CD4-positive, alpha-beta T cell treated with Interleukin-1 beta for 1 hour (primary cell): ENCODE results near the gene TMEM248.
"Not testable (repeated sequence)": the region's sequence is repeated elsewhere in the genome, so short reads cannot be mapped to it uniquely, and the experiment has no call there.

ENCODE experiments used
- DNase-seq, 2 donors: peaks; one replicate each; pipeline ENCODE4 v3.0.0-alpha.2; 2020 to 2022

The TMEM248 gene

DNA sequence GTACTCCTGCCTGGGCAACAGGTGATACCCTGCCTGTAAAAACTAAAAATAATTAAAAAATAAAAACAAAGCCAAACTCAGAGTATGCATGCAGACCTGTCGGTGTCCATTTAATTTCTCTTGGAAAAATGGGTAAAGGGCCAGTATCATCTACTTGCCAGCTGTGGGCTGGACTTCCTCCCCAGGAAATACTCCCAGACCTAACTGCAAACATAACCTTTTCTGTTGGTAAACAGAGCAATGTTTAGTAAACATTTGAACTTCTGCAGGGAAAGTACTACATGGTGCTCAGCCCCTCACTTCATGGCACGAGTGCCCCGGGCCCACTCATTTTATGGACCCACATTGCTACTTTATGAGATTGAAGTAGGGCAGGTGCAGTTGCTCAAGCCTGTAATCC lies 10.2 kb upstream of the TMEM248 start:
- DNase-seq: no peak

DNA sequence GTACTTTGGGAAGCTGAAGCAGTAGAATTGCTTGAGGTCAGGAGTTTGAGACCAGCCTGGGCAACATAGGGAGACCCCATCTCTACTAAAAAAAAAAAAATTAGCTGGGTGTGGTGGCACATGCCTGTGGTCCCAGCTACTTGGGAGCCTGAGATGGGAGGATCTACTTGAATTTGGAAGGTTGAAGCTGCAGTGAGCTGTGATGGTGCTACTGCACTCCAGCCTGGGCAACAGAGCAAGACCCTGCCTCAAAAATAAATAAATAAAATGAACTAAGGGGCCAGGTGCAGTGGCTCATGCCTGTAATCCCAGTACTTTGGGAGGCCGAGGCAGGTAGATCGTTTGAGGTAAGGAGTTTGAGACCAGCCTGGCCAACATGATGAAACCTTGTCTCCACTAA lies 9.8 kb upstream of the TMEM248 start:
- not testable (repeated sequence) for DNase-seq

DNA sequence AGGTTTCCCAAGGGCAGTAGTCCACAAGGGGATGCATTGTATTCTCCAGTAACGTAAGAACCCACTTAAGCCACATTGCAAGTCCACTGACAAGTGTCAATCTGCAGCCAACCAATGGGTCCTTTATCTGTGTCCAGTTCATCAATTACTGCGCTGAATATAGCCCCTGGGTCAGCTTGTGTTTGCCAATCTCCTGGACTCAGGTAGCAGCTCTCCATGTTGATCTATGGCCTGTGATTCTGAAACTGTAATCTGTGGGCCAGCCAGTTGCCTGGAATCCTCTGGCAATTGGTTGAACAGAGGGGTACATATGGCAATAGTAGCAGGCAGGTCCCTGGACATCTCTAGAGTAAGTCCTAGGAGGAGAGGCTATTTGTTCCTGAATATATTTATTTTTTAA lies 8.8 kb upstream of the TMEM248 start:
- DNase-seq: no peak

DNA sequence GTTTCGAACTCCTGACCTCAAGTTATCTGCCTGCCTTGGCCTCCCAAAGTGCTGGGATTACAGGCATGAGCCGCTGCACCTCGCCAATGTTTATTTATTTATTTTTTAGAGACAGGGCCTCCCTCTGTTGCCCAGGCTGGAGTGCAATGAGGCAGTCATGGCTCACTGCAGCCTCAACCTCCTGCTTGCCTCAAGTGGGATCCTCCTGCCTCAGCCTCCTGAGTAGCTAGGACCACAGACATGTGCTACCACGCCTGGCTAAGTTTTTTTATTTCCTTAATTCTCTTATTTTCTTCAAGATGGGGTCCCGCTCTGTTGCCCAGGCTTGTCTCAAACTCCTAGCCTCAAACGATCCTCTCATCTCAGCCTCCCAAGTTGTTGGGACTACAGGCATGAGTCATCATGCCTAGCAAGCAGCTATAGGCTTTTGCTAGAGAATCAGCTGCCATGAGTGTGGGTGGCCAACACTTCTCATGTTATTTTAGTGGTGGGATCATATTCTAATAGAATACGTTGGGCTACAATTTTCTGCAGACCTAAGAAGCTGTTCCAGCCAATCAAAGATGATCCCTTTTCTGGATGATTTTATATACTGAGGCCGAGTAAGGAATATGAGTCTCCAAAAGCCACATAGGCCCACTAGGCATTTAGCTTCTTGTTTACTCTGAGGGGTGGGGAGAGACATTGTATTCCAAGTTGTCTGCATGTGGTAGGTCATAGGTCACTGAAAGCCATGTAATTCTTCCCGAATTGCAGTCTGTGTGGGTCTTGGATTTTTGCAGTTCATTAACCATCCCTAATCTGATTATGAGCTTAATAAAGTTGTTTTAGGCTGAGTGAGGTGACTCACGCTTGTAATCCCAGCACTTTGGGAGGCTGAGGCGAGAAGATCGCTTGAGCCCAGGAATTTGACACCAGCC lies 7.6 kb upstream of the TMEM248 start:
- no peak for DNase-seq

DNA sequence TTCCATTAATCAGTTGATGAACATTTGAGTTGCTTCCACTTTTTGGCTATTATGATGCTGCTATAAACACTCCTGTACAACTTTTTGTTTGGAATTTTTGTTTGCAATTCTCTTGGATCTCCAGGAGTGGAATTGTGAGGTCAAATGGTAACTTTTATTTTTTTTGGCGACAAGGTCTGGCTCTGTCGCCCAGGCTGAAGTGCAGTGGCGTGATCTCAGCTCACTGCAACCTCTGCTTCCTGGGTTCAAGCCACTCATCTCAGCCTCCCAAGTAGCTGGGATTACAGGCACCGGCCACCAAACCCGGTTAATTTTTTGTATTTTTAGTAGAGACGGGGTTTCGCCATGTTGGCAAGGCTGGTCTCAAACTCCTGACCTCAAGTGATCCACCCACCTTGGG lies 3.1 kb upstream of the TMEM248 start:
- not testable (repeated sequence) for DNase-seq

DNA sequence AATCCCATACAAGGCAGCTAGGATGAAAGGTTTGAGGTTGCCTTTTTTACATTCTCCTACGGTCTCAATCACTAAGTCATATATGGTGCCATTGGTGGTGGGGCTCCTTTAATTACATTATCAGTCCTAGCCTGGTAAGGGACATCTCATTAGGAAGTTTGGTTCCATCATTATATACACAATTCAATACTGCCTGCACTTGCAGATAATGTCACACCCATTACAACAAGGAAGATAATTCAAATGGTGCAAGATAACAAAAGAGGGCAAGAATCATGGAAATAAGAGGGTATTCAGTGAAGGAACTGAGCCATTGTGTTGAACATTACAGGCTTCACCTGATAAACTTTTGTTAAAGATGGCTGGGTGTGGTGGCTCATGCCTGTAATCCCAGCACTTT lies 1.7 kb upstream of the TMEM248 start:
- no peak for DNase-seq

DNA sequence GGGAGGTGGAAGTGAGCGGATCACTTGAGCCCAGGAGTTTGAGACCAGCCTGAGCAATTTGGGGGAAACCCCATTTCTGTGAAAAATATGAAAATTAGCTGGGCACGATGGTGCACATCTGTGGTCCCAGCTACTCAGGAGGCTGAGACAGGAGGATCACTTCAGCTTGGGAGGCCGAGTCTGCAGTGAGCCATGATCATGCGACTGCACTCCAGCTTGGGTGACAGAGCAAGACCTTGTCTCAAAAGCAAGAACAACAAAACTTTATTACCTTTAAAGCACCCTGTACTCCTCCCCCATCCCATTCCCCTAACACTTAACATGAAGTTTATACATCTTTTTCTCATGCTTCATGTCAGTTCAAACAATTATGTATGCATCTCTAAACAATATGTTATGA lies 1.3 kb upstream of the TMEM248 start:
- no peak for DNase-seq

DNA sequence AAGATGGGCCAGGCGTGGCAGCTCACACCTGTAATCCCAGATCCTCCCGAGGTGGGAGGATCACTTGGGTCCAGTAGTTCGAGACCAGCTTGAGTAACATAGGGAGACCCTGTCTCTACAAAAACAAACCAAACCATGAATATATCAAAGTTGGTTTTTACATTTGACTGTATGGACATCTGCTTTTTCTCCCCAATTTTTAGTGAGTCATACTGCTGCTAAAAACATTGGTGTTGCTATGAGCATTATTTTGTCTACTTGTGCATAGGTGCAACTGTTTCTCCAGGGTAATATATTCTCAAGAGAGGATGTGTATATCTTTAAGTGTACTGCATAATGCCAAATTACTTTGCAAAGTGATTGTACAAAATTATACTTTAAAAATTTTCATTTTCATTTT lies 769 bp upstream of the TMEM248 start:
- no peak for DNase-seq

DNA sequence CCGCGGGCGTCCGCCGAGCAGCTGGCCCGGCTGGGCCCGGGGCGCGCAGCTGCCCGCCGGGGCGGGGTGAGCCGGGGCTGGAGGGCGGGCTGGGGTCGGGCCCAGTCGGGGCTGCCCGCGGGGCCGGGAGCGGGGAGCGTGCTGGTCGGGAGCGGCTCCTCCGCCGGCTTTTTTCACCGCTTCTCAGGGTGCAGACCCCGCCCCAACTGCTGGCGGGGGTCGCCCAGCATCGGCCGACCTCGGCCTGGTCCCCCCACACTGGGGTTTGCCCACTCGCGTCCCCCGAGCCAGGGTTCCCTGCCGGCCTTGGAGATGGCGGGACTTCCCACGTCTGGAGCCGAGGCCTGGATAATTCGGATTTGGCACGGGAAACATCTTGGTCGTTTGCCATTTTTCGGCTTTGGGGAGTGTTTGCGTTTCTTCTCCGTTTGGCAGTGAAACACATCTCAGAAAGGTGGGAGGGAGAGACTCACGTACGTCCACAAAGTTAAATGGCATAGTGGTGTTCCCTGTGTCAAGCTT lies 432 bp downstream of the TMEM248 start:
- DNase-seq: peak in 1 of 2 donors; percentile 24

DNA sequence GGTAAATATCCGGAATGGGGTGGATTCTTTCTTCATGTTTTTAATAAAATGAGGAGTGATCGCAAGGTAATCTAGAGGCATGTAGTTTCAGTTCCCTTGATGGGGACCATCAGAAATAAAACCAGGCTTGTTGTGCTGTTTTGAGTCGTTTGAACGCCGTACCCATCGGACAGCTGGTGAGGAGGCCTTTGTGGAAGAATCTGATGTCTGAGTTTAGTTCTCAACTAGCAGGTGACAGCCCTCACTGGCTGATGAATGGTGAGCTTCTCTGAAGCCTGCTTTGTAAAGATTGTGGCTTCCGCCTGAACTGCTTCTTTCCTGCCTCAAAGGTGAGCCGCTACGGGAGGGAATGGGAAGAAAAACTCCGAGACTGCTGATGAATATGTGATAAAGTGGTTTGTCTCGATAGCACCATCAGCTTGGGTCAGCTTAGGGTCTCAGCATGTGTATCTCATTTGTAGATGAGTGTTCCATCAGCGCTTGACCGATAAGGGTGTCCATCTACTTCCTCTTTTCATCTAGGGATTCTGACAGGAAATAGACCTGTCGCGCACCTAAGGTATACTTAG lies 977 bp downstream of the TMEM248 start:
- peak; percentile 34 to 51 for DNase-seq

DNA sequence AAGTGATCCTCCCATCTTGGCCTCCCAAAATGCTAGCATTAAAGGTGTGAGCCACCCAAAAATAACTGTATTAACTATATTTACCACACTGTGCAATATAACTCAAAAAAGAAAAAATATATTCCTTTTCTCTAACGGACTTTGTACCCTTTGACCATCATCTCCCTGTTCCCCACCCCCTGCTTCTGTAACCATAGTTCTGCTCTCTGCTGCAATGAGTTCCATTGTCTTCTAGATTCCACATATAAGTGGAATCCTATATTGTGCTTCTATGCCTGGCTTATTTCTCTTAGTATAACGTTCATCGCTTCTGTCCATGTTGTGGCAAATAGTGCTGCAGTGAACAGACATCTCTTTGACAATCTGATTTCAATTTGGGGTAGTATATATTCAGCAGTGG lies 4.2 kb downstream of the TMEM248 start:
- DNase-seq: no peak

DNA sequence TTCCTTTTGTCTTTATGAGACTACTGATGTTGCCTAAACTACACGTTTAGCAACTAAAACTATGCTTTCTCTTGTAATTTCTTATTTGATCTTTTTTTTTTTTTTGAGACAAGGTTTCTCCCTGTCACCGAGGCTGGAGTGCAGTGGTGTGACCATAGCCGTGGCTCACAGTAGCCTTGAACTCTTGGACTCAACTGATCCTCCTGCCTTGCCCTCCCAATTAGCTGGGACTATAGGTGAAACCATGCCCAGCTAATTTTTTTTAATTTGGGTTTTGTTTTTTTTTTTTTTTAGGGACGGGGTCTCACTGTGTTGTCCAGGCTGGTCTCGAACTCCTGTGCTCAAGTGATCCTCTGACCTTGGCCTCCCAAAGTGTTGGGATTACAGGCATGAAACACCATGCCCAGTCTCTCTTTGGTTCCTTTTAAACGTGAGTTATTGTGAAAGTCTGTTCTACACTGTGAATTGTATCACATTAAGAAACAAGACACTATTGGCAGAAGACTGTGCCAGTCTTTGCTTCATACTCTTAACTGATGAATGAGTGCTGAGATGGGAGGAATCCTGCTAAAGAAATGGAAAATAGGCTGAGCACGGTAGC lies 6.4 kb downstream of the TMEM248 start:
- DNase-seq: no peak

DNA sequence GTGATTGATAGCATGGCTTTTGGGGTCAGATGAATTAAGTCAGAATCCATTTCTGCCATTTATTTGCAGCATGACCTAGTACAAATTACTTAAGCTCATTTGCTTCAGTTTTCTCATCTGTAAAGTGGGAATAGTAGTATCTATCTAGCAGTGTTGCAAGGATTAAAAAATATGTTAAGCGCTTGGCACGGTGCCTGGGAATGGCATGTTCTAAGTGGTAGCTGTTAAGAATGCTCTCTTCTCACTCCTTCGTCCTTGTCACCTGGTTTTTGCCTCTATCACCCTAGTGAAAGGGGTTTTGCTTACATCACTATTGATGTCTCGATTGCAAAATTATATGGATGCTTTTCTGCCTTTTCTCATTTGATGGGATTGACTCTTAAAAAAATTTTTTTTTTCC lies 7.4 kb downstream of the TMEM248 start:
- no peak for DNase-seq

DNA sequence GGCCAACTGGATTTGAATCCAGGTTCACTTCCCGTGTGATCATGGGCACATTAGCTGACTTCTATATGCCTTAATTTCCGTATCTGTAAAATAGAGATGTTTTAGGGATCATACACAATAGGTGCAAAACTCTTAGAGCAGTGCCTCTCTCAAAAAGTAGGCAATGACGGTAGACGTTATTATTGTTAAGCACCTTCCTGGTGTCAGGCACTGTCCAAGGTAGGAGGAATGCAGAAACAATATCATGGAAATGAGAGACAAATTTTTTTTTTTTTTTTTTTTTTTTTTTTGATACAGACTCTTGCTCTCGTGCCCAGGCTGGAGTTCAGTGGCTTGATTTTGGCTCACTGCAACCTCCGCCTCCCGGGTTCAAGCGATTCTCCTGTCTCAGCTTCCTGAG lies 8.1 kb downstream of the TMEM248 start:
- DNase-seq: no peak

DNA sequence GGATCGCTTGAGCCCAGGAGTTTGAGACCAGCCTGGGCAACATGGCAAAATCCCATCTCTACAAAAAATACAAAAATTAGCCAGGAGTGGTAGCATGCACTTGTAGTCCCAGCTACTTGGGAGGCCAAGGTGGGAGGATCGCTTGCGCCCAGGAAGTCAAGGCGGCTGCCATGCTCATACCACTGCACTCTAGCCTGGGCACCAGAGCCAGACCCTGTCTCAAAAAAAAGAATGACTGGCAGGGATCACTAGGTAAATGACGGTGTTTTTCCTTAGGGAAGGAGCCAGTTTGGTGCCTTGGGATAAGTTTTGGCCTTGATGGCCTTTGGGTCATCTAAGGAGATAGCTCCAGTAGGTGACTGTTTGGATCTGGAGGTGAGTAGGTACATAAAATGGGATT lies 8.9 kb downstream of the TMEM248 start:
- DNase-seq: no peak

DNA sequence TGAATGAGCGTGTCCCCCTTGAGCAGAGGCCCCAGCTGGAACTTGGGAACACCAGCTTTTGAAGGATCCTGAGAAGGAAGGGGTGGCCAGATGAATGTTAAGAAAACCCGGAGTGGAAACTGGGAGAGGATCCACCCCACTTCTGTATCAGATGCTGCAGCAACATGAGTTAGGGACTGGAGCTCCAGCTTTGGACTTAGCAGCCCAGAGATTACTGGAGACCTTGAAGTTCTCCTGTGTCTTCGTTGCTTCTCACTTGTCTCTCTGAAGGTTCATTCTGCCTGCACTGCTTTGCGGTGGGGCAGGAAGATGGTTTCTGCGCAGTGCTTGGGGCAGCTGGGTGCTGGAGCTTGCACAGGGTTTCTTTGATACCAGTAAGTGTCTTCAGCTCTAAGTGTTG lies 9.3 kb downstream of the TMEM248 start:
- no peak for DNase-seq

DNA sequence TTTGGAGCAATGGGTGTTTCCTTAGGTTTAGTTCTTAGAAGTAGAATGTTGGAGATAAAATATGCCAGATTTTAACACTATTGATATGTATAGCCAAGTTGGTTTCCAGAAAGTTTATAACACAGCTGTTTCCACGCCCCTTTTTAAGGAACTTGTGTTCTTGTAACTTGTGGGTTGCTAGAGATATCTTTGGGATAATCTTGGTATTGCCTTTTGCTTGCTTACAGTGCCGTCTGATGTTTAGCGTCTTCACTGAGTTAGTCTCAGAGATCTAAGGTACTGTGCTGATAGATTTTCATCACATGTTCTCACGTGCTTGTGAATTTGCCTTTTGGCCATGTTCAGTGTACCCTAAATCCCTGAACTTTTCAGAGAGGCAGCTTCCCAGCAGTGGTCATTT lies 12.4 kb downstream of the TMEM248 start:
- no peak for DNase-seq

DNA sequence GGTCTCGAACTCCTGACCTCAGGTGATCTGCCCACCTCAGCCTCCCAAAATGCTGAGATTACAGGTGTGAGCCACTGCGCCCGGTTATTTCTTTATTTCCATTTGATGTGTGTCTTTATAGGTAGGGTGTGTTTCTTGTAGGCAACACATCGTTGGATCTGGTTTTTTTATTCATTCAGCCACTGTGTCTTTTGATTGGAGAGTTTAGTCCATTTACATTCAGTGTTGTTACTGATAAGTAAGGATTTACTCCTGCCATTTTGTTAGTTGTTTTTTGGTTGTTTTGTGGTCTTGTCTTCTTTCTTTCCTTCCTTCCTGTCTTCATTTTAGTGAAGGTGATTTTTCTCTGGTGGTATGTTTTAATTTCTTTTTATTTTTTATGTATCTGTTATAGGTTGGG lies 16.9 kb downstream of the TMEM248 start:
- DNase-seq: no peak

DNA sequence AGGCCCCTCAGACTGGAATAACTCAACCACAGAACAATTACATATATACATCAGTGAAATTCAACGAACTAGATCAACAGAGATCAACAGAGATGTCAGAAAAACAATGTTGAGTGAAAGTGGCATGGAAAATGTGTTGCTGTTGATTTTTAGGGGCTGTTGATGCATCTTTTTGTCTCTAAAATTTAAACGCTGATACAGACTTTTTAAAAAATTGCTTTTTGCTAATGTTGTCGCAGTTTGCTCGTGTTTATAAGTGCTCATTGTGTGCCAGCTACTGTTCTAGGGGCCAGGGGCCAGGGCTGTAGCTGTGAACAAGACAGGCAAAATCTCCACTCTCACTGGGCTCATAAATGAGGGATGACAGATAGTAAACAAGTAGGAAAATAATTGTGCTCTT lies 18.3 kb downstream of the TMEM248 start:
- no peak for DNase-seq

DNA sequence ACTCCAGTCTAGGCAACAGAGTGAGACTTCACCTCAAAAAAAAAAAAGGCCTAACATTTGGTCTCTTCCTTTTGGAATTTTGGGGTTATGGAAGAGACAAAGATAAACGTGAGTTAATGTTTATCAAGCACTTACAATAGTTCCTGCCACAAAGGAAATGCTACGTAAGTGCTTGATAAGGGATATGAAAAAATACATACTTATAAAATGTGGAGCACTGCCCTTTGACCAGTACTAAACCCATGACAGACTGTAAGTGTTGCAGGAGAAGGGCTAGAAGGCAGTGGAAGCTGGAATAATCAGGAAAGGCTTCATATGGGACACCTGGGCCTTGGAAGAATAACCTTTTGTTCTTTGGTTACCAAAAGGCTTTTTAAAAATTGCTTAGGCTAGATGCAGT lies 25.5 kb downstream of the TMEM248 start:
- no peak for DNase-seq

DNA sequence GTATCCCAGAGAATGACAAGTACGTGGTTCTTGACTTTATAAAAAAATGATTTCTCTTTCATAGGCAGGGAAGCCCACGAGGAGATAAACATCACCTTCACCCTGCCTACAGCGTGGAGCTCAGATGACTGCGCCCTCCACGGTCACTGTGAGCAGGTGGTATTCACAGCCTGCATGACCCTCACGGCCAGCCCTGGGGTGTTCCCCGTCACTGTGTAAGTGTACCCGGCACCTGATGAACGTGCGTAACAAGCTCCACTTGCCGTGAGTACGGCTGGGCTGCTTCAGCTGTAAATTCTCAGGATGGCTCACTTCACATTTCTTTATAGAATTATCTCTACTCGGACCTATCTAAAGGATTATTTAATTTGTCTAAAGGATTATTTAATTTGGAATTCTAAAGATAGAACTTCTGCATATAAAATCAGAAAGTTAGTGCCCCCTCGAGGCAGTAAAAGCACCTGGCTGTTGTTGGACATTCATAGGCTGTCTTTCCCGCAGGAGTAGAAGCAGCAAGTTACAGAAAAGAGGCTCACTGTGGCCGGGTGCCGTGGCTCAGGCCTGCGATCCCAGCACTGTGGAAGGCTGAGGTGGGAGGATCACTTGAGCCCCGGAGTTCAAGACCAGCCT lies 27.6 kb downstream of the TMEM248 start:
- DNase-seq: no peak

DNA sequence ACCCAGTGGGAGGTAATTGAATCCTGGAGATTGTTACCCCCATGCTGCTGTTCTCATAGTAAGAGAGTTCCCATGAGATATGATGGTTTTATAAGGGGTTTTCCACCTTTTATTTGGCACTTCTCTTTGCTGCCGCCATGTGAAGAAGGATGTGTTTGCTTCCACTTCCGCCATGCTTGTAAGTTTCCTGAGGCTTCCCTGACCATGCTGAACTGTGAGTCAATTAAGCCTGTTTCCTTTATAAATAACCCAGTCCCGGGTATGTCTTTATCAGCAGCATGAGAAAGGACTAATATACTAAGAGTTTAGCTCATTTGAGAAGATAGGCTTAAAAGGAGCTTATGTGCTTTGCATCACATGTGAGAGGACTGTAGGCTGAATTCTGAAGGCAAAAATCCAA lies 29.3 kb downstream of the TMEM248 start:
- DNase-seq: no peak

DNA sequence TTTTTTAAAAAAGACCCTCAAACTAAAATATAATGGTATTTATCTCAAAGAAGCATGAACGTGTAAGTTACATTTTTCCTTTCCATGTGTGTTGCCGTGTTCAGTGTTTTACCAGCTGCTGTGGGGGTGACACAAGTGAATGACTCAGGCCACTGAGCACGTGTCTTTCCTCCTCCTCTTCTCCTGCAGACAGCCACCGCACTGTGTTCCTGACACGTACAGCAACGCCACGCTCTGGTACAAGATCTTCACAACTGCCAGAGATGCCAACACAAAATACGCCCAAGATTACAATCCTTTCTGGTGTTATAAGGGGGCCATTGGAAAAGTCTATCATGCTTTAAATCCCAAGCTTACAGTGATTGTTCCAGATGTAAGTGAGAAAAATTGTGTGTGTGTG lies 29.7 kb downstream of the TMEM248 start:
- DNase-seq: no peak
